CD4-positive, alpha-beta T cell treated with Interleukin-1 beta for 1 hour (primary cell): ENCODE data around the gene CNTNAP2.

Experiments
- DNase-seq, 2 donors: peaks; one replicate each; pipeline ENCODE4 v3.0.0-alpha.2; 2020 to 2022

Gene CNTNAP2

DNA sequence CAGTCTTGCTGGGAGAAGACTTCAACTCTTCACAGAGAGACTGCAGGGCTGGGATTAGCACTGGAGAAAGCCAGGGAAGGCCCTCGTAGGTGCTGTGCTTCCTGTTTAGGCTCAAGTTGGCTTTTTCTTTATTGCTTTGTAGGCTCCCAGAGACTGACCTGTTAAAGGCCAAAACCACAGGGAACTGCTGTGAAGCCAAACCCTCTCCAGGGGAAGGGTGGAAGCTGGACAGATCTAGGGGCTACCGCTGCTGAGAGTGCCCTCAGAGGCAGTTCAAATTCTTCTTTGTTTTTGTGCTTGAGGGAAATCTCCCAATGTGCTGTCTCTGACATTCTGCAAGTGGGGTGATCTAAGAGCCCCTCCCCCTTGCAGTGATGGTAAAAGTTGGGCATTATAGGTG is 198.4 kb downstream of the CNTNAP2 start:
- no peak for DNase-seq

DNA sequence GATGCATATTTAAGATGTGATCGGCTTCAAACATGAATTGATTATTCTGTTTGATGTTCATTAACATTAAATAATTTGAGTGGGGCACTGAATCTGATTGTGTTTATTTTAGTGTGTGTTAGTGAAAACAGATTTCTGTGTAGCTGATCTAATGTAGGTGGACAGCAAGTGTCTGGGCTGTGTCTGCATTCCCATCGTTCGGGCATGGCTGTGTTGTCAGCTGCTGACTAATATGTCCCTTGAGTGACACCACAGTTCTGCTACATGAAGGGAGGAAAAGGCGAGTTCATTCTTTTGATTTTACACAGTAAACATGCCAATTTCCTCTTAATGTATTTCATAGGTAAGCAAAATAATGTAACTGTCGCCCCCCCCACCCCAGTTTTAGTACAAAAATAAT is 203.0 kb downstream of the CNTNAP2 start:
- DNase-seq = no peak

DNA sequence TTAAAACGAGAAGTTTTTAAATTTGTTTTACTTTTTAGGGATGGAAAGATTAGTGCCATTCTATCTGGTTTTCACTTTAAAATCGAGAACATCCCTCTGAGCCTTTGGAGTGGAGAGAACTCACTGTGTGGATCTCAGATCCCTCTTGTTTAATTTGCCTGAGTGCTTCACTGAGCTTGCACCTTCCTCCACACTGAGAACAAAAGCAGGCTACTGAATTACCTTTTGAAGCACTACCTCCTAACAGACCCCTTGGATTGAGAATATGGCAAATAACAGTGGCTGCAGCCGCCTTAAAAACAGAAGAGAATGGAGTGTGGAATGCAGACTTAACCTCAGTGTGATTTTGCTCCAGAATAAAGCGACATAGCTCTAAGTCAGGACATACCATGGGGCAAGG is 204.7 kb downstream of the CNTNAP2 start:
- DNase-seq = no peak

DNA sequence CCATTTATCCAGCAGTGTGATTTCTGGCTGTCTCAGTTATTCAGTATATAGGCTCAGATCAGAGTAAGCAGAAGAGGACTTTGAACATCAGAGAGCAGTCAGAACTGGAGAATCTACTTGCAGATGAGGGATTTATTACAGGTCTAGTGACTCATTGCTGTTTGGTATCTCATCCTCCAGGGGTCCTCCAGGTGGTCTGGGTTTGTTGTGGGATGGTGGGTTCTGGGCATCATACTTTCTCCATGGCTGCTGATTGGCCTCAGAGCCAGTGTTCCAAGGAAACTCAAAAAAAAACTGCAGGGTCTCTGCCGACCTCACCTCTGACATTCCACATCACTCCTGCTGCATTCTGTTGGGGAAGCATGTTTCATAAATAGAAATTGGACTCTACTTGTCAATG is 214.8 kb downstream of the CNTNAP2 start:
- no peak for DNase-seq

DNA sequence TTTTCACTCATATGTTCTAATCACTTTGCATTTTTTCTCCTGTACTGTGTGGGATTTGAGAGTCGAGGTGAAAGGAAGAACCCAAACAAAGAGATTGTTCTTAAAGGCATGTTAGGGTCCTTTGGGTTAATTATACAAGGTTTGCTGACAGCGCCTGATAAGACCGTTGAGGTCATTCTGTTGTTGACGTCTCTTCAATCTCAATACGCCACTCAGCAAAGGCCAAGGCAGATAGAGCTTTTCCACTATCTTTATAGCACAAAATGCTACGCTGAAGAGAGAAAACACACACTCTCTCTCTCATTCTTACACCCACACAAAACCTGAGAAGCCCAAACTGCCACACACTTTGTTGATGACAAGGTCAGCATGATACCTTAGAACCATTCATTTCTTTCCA is 228.7 kb downstream of the CNTNAP2 start:
- DNase-seq = no peak

DNA sequence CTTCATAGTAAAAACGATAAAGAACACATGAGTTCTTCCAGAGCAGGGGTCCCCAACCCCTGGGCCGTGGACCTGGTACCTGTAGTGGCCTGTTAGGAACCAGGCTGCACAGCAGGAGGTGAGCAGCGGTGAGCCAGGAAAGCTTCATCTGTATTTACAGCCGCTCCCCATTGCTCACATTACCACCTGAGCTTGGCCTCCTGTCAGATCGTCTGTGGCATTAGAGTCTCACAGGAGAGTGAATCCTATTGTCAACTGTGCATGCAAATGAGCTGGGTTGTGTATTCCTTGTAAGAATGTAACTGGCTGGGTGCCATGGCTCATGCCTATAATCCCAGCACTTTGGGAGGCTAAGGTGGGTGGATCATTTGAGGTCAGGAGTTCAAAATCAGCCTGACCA is 229.5 kb downstream of the CNTNAP2 start:
- DNase-seq = no peak

DNA sequence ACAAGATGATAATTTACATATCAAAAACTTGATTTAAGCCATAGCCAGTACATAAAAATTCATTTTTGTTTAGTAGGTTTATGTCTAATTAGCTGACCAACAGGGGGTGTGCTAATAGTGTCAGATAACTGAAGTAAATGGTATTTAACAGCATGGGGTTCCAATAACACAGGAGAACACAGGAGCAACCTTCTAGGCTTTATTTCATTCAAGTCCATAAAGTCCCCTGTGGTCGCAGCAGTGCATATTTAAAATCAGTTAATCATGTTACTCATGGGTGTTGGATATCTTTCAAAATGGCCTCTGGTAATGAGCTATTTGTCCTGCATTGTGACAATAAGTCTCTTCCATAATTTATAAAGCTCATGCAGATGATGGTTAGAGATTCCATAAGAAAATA is 238.6 kb downstream of the CNTNAP2 start:
- DNase-seq = no peak

DNA sequence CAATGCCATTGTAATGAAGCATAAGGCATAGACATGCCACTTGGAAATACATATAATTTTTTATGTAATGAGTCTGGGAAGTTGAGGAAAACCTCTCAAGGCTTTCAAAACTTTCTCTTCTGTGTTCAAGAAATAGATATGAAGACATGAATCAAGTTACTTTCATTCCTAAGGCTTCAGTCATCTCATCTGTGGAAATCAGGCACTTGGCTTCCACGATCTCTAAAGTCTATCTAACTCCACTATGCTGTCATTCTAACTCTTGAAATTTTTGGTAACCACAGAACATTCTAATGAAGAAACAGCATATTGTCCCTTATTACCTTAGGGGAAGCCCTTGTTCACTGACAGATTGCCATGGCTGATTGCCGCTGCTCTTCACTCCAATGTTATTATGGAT is 242.6 kb downstream of the CNTNAP2 start:
- no peak for DNase-seq

DNA sequence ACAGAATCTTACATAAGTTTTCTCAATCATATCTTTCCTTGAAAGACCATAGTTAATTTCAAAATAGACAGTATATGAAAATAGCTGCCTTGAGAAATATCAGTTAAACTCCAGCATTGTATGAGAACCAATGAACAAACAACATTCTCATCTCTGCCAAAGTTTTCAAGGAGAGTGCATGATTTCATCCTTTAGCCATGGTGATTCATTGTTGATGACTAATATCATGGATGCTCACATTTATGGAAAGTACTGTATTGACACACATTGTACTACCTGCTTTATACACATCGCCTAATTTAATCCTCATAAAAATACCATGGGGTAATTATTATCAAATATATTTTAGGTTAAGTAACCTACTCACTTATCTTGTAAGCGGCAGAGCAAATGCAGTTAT is 250.3 kb downstream of the CNTNAP2 start:
- DNase-seq = no peak

DNA sequence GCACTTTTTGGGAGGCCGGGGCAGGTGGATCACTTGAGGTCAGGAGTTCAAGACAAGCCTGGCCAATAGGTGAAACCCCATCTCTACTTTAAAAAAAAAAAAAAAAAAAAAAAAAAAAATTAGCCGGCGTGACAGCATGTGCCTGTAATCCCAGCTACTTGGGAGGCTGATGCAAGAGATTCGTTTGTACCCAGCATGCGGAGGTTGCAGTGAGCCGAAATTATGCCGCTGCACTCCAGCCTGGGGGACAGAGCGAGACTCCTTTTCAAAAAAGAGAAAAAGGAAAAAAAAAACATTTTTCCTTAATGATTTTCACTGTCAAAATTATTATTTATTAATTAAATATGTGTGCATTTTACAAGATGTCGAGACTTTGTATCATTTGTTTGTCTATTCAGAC is 253.6 kb downstream of the CNTNAP2 start:
- DNase-seq = no peak

DNA sequence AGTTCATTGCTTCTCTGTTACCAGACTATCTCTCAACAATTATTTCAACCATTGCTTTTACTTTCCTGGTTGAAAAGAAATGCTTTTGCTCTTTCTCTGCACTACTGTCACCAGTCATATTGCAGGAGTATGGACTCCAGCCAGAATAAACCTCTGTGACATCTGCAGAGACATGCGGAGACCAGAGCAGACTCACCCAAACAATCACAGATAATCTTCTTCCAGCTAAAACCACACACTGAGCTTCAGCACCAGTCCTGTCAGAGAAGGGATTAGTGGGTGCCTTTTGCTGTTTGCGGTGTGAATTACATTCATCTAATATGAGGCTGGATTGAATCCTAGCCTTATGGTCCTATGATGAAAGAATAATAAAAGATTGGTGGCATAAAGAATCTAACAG is 258.6 kb downstream of the CNTNAP2 start:
- no peak for DNase-seq

DNA sequence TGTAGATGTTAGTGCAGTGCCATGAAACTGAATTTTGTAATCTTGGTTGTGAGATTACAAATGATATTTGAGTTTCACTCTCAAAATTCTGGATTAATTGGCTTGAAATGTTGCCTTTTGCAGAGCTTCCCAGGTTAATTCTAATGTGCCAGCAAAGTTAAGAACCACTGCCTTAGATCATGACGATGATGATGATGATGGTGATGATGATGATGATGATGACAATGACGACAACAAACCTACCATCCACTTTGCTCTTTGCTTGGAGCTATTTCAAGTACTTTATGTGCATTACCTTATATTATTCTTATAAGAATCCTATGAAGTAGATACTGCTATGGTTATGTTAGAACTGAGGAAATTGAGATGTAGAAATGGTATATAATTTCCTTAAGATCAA is 261.6 kb downstream of the CNTNAP2 start:
- no peak for DNase-seq

DNA sequence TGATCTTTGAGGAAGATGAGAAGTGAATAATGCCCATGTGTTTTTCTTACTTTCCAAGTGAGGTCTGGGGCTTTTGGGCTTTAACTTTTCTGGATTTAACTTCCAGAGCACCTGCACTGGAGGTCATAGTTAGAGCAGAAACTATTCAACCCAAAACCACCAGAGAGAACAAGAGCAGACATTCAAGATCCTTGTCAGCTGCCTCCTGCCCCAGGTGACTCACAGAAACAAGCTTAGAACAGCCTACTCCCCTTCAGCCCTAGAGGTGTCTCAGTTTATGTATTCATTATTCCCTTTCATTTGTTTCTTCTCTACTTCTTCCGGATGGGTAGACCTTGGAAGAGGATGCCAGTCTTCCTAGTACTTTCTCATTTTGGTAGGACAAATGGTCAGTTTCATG is 270.5 kb downstream of the CNTNAP2 start:
- DNase-seq = no peak

DNA sequence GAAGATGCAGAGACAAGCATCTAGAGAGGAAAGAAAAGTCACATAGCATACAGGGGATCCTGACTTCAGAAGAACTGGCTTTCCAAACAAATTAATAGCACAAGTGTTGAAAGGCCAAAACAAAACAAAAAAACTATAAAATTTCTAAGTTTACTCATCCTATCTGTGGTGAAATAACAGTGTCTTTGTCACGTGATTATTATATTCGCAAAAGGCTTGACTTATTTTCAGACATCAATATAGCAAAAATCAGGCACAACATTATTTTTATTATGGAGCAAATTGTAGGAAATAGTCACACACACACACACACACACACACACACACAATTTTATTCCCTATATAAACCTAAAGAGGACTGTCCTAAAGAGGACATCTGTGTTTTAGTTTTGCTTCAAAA is 272.3 kb downstream of the CNTNAP2 start:
- no peak for DNase-seq

DNA sequence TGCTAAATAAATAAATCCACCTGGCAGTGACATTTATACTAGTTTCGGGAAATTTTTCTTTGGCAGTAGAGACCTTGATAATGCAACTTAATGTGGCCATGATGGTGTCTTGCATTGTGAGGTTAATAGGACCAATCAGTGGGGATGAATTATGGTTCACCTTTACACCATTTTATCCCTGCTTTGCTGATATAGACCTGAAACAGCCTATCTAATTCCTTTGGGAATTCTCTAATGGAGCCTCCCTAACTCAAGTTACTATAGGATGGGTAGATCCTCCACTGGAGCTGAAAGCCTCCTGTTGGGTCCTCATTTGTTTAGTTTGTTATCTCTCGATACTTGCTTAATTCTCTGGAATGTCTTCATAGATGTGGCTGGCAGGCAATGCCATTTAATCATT is 276.7 kb downstream of the CNTNAP2 start:
- DNase-seq = no peak

DNA sequence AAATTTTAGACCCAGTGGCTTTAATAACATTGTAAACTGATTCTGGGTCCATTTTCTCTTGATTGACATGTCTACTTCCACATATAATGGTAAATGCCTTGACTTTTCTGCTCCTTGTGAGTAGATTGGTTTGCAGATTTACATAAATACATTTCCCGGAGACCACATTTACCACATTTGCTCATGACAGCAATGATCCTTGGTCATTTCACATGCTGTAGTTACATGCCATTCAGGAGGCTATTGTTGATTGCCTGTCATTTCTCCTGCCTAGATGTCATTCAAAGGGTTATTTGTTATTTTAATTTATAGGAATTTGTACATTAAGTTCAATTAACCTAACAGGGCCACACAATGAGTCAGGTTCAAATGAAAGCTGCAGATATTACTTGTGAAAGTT is 280.5 kb downstream of the CNTNAP2 start:
- no peak for DNase-seq

DNA sequence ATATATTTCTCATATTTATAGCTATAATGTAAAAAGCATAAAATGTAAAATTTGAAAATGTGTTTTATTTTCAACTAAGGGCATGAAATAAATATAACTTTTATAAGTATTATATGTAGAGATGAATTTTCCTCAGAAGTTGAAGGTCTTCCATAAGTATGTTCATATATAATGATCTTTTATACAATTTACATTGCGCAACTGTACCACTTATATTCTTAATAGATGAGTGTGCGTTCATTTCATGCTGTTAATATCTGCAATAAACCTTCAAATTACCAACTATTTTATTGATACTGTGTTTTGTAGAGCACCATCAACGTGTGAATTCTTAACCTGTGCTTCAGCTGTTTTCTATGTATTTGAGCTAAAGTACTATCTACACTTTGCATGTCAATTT is 285.3 kb downstream of the CNTNAP2 start:
- DNase-seq = no peak

DNA sequence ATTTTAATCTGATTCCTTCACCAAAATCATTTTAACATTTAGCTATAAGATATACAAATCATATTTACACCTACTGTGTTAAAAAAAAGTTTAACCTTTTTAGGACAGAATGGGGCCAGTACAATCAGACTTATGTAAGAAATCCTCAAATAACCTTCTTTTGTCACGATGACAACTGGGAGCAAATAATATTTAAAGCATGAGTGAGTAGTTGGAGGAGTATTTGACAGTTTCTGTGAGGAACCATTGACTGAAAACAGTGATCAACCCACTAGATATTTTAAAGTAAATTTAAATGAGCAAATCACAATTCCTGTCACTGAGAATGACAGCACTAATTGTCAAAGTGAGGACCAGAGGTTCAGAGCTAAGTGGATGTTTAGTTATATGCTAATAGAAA is 289.1 kb downstream of the CNTNAP2 start:
- no peak for DNase-seq

DNA sequence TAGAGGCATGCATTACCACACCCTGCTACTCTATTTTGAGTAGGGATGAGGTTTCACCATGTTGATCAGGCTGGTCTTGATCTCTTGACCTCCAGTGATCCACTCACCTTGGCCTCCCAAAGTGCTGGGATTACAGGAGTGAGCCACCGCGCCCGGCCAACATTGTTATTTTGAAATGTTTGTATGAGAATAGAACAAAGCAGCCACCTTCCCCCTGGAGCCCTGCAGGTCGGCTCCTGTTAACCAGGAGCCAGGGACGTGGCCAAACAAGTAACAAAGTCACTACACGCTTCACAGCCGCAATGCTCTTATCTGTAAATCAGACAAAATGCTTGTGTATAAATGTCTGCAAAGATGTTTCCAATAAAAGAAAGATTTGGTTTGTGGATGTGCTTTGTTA is 295.4 kb downstream of the CNTNAP2 start:
- no peak for DNase-seq

DNA sequence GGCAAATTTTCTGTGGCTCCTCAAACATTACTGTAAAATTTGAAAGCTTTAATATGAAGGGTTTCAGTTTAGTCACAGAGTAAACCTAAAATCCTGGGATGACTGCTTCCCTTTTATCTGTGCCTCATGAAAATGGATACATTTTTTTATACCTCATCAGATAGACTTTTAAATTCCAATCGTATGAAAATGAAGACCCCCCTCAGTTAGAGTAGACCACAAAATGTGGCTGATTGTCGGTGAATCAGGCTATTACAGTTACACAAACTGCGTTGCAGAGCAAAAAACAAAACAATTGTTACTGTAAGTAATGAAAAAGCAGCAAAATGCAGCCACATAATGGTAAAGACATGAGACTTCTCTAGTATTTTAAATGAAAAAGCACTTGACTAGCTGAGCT is 296.2 kb downstream of the CNTNAP2 start:
- DNase-seq = no peak

DNA sequence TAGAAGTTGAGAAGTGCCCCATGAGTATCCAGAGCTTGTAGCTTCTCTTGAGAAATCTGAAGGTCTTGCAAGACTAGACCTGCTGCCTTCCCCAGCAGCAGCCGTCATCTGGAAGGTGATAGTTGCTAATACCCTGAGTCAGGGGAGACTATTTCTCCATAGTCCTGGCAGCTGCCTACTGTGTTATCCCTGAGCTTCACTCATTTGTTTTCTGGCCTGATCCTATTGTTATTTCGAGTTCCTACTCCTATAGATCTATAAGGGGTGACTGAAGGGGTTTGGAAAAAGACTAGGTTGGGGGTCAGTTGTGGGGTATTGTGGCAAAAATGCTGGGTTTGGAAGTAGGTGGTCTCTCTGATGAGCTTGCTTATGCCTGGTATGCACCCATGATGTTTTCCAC is 297.8 kb downstream of the CNTNAP2 start:
- no peak for DNase-seq

DNA sequence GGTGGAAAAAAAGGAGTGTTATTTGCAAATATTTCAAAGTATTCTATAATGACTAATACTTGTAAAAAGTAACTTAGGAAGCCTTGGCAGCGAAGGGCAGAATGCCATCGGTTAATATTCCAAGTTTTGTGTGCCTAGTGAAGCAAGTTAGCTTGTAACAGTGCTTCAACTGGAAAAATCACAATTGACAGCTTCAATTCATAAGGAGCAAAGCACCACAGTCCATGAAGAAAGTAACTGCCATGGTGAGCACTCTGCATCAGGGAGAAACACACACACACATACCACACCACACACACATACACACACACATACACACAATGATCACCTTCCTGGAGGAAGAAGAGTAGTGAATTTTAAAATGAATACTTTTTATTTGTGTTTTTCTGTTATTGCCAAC is 298.3 kb downstream of the CNTNAP2 start:
- DNase-seq = no peak

DNA sequence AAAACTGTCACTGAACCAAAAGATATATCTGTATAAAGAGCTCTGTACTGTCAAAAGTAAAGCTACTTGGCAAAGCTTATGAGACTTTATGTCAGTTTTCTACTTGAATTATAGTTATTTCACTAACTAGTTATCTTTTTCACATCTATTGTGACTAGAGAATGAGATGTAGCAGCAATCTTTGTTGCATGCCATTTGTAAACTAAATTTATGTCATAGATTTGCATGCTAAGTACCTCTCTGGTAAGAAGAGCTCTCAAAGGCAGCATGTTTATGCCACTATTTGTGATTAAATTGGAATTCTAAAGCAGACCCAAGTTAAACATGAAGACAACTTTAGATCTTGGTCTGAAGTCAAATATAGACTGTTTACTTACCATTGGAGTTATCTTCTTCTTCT is 300.6 kb downstream of the CNTNAP2 start:
- DNase-seq = no peak

DNA sequence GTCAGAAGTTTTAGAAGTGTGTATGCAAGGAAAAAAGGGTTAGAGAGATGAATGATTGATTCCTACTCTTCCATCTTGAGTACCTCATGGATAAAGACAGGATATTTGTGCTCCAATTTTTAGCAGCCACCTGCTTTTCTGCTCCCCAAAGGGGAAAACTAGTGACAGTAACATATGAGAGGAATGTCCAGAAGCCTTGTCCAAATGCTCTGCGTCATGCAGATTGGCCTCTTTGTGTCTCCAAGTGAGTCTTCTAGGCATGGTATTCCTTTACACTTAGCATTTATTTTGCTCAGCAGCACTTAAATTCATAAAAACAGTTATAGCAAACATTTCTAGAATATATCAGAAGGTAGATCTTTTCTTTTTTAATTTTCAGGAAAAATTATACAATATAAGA is 306.8 kb downstream of the CNTNAP2 start:
- DNase-seq = no peak

DNA sequence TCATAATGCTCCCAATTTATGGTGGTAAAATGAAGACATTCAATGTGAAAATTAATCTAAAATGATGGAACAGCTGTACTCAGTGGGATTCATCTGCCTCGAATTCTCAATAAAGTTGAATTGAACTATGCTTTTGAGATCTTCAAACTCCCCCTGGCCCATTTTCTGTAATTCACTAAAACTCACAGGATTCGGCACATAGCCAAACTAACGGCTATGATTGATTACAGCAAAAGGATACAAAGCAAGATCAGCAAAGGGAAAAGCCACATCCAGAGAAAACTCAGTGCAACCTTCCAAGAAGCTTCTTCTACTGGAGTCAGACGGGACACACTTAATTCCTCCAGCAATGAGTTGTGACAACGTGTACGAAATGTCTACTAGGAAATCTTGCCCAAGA is 307.5 kb downstream of the CNTNAP2 start:
- no peak for DNase-seq

DNA sequence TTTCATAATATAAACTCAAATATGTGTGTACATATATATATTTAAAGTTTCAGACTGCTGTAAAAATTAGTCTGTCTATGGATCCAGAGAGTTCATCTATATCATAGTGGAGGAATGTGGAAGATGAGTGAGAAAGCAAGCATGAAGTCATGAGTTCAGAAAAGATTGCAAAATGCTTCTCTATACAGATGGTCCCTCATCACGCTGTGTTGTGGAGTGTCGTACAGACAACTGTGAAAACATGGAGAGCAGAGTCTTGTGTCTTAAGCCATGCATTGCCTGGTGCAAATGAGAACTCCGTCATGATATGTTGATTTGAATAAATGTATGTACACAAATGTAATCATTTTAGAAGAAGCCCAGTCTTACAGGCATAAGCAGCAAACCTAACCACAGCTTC is 316.9 kb downstream of the CNTNAP2 start:
- no peak for DNase-seq
